ENCODE results near the gene ARHGAP4.
A peak's percentile ranks its signal among the peaks of the same experiment; 100 is the strongest.

Gene ARHGAP4

DNA sequence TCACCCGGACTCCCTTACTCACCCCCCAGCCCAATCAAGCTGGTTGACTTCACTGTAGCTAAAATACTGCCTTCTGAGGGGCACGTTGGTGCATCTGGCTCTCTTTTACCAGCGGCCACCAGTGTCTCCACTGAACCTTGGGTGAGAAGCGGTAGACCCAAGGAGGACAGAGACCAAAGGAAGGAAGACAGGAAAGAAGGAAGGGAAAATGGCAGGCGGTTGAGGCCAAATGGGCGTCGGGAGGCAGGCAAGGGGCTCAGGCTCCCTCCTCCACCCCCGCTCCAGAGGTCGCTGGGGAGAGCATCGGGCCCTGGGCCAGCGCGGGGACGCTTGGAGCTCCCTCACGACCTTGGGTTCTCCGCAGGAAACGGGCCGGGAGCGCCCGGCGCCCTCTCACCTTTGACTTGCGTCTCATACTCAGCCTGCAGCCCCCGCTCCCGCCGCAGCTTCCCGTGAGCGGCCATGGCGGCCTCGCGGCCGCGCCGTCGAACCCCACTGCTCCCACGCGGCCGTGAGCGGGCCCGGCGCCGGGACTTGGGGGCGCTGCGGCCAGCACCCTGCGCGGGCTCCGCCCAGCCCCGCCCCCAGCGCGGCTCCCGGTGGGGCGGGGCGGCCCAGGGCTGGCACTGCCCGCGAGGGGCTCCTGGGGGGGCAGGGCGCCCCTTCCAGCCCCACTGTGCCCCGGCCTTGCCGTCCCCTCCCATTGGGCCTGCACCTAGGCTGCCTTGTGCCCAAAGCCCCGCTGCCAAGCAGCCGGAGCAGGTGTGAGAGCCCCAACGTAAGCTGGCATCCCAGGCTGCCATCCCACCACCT is at the start of gene ARHGAP4:
TSS of gene ARHGAP4 (minus strand) at position 526 of the 813 bp plus-strand sequence. CDS start at position 464, 62 bp downstream.
- DNase-seq = peak in 1 of 2 experiments; percentile 27

DNA sequence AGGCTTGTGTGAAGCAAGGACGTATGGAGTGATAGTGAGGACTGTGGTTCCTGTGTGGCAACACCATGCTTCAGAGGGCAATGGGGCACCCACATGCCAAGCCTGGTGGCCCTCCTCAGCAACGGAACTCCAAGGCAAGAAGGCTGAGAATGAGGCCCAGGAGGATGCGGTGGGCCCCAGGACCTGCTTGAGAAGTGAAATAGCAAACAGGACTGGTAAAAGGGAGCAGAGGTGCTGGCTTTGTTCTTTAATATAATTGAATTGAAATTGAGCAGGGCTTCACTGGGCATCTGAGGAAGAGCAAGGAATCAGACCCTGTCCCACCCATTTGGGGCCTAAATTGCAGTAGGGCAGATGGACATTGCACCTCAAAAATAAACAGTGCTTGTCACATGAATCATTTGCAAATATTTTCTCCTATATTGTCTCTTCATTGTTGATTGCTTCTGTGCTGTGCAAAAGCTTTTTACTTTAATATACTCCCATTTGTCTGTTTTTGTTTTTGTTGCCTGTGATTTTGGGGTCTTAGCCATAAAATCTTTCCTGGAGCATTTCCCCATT is 48.7 kb upstream of the ARHGAP4 start:
- no peak for DNase-seq

DNA sequence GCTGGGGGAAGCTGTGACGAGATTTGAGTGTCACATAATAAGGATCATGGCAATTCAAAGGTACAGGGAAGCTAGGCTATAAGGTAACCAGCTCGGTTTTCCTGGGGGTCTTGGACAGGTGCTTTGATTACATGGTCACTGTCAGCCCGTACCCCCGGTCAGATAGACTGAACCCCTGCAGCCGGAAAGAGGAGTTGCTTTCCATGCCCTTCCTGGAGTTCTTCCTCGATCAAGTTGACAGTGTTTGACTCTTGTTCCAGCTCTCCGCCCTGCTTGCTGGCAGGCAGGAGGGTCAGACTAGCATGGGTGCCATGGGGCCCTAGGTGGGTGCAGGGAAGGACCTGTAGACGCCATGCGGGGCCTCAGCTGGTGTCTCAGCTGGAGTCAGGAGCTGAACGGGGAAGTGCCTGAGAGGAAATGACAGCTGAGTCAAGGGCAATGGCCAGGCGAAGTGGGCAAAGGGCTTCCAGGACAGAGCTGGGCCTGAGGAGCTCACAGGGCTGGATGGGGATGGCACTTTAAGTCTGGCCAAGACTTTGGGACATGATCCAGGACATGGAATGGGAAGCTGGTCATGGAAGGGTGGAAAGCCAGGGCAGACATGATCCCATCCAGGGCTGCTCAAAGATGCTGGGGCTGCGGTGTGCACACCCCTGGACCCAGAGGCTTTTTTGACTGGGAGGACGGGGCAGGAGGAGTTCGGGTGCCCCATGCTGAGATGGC is 48.1 kb upstream of the ARHGAP4 start:
- no peak for DNase-seq

DNA sequence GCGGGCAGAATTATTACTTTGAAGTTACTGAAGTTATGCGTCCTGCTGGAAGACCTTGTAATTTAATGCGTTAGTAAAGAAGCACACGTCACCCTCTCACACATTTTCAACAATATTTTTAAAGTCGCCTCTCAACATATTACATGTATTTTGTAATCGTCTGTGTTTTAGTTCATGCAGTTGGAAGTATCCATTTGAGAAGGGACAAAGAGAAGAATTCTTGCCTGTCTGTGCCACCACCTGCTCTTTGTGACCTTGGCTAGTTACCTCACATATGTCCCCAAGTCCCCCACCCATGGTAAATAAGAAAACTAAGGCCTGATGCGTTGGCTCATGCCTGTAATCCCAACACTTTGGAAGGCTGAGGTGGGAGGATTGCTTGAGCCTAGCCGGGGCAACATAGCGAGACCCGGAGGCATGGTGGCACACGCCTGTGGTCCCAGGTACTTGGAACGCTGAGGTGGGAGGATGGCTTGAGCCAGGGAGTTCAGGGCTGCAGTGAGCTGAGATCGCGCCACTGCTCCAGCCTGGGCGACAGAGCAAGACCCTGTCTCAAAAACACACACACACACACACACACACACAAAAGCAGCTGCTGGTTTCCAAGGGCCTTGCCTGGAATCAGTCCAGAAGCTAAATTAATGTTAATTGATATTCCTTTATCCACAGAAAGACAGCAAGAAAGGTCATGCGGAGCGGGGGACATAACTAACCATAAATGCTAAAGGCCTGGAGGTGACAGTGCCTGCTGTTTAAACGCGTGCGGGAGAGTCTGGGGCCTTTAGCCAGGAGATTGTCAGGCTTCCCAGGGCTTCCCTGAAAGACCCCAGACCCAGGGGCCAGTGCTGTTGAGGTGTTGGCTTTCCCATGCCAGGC is 47.3 kb upstream of the ARHGAP4 start:
- DNase-seq = no peak

DNA sequence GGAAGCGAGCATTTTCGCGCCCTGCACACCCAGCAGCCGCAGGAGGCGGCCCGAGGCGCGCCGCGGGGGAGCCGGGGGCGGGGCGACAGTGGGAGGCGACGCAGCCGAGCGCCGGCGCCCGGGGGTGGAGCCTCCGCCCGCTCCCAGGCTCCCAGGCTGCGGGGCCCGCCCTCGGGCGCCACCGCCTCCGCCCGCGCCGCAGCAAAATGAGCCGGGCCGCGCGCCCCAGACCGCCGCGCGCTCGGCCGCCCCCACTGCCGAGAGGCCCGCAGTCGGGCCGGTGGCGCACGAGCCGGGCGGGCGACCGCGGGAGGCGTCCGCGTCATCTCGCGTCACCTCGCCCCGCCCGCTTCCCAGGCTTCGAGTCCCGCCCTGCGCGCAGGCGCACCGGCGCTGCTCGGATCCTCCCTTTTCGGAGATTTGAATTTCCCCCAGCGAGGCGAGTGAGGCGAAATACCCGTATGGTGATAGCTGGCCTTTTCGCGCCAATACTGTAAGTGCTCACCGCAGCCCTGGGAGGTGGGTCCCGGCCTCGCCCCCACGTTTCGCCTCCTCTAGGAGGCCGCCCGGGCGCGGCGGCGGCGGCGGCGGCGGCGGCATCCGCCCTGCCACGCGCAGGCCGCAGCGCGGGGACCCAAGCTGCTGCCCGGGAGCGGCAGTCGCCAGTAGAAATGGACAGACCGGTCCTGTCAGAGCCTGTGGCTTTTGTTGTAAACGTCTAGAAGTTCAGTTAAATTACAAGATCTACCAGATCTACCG is 46.5 kb upstream of the ARHGAP4 start, which contains the start of gene TMEM187:
TSS of gene TMEM187 (plus strand) at position 387 of the 759 bp plus-strand sequence. CDS start 9,309 bp downstream, outside the sequence.
- DNase-seq = peak; percentile 77 to 80

DNA sequence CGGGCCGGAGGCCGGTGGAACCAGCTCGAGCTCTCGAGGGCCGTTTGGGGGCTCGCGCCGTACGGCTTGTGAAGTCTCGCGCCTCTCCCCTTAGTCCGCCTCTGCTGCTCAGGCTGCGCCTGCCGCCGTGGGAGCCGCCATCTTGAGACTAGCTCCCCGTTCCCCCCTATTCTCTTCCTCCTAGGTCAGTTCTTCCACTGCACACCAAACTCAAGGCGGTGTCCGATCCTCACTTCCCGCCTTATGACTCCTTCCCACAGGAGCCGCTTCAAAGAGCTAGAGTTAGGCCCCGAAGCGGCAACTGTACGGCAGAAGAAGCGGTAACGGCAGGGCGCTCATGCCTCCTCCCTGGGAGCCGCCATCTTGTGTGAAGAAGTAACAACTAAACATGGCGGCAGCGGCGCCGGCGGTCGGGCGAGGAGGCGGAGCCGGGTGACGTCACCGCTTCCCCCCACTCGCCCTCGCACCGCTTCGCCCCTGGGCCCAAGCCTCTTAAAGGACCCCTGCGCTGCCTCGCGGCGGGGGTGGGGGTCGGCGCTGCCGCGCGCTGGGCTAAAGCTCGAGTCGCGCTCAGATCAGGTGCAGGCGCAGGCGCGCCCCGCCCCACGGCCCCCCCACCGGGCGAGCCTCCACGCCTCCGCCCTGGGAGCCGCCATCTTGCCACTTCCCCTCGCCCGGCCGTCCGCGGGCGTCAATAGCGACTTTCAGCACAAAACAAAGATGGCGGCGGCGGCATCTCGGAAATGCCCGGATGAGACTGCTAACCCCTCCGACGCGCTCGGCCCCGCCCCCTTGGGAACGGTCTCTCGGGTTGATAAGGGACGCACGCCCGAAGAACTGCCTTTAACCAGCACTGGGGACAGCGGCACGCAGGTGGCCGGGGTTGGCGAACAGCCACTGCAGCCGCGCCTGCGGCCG is 45.6 kb upstream of the ARHGAP4 start, which contains the start of gene HCFC1:
TSS of gene HCFC1 (minus strand) at position 369 of the 918 bp plus-strand sequence. CDS start 978 bp downstream, outside the sequence.
- peak; percentile 85 to 88 for DNase-seq

DNA sequence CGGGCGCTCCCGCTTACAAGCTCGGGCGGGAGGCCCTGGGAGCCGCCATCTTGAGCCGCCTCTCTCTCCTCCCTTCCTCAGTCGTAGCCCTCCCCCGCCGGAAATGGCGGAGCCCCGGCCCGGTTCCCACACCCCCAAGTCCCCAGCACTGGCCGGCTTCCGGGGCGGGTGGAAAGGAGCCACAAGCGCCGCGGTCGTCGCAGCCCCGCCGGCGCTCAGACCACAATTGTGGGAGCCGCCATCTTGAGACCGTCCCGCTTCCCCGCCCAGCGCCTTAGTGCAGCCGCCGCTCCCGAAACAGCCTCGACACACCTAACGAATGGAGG is 45.0 kb upstream of the ARHGAP4 start:
- DNase-seq = peak; percentile 79 to 83

DNA sequence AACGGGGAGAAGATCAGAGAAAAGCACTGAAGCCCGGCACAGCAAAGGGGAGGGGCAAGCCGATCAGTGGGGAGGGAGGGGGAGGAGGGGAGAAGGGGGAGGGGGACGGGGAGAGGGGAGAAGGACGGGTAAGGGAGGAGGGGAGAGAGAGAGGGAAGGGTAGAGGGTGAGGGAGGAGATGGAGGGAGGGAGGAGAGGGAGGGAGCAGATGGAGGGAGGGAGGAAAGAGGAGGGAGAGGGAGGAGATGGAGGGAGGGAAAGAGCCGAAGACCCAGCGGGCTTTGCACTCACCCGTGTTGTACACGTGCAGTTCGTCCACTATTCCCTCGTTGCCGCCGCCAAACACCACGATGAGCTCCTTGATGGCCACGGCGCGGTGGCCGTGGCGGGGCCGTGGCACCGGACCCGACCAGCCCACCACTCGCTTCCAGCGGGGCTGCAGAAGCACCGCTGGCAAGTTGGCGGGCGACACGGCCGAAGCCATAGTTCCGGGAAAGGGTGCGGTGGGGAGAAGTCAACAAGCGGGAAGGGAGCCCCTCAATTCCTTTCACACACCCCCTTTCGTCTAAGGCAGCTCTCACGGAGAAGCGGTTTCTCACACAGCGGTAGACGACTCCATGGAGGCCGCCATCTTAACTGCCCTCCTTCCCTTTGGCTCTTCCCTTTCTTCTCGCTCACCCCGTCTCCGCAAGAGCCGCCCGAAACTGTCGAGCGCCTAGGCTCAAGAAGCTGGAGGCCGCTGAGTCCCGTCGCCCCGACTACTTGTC is 44.5 kb upstream of the ARHGAP4 start:
- DNase-seq = peak in 1 of 2 experiments; percentile 20

DNA sequence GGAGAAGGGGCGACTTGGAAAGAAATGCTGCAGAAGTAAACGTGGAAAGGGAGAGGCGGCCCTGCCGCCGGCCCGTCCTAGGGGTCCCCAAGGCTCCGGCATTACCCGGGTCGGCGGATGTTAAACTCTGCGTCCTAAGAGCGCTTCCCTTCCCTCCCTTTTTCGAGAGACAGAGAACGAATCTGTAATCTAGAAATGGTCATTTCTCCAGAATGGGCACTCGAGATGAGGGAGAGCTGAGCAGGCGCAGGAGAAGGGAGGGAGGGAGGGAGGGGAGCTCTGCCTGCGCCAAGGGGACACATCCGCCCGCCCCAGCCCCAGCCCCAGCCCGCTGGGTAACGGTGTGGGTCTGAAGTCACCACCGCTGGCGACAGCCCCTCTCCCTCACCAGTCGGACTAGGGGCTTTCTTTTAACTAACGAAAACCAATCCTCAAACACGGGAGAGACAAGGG is 43.9 kb upstream of the ARHGAP4 start:
- no peak for DNase-seq

DNA sequence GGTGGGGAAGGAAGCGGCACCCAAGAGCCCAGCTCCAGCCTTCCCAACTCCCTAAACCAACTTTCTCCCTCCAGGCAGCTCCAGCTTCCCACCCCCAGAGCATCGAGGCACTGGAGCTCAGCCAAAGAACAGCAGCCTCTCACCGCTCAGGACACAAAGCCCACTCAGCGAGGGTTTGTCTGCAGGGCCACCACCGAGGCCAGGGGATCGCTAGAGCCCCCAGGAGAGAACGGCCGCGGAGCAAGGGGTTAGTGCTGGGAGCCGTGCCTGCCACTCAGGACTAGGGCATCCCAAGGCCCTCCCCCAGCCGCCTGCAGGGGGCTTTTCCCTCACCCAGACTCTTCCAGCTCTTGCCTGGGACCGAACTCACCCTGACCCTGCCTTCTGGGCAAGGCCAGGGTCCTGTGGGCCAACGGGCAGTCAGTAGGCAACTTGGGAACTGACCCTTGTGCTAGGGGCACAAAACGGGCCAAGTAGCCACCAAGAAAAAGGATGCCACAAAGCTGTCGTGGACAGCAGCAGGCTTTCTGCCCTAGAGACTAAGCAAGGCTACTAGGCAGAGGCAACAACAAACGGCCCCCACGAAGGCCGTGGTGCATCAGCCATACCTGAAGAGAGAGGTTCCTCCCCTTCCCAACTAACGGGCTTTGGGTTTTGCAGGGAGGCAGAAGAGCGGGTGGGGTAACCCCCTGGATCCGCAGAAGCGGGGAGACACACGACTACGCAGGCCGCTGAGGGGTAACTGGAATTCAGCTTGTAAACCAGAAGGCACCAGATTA is 43.2 kb upstream of the ARHGAP4 start:
- no peak for DNase-seq

DNA sequence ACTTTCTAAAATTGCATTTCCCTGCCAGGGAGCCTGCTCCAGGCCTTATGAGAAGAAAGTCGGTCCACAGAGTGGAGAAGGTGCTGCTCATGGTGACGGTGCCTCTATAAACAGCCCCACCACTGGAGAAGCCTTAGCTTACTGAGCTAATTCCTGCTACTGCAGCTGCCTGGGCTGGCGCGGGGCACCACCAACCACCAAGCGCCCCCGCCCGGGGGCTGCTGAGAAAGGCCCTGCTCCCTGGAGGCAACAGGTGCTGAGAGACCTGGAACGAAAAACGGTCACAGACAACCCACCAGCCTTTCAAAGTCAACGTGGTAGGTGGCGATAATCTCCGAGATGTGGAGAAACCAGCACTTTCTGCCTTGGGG is 42.7 kb upstream of the ARHGAP4 start:
- DNase-seq = peak; percentile 30 to 36

DNA sequence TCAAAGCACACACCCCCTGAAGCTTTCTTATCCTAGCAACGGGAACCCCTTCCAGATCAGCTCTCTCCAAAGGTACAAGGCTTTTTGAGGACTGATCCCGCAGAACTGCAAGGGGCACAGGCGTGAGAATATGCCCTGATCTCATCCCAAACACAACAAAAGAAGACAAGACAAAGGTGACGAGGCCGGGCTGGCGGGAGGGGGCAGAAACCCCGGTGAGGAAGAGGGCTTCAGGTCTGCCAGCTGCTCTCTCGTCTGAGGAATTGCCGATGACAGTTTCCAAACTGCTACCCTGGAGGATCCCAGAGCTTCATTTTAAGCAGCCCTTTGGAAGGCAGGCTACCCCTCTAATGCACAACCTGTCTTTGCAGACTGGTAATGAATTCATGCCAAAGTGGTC is 42.2 kb upstream of the ARHGAP4 start:
- DNase-seq = no peak

DNA sequence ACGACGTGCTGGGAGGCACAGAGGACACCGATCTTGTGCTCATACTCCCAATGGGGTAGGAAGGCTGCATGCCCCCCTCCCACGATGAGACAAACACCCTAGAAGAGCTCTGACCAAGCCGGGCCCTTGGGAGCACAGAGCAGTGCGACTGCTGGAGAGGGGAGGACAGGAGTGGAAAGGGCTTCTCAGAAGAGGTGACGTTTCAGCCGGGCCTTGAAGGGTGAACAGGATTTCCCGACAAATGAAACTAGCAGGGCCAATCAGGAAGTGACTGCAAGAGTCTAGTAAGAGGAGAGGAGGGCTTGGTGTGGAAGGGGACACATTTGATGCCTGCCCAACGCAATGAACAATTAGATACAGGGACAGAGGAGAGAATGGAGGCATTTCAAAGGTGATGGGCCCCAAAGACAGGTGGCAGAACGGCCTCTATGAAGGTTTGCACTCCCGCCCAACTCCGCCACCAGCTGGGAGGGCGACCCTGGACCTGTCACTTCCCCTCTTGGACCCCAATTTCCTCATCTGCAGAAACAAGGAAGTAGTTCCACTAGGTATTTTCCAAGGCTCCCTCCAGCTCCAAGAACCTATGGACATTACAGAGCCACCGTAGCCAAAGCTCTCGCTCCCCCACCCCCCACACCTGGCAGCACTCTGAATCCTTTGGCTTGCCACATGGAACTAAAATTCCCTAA is 41.6 kb upstream of the ARHGAP4 start:
- peak in 1 of 2 experiments; percentile 22 for DNase-seq

DNA sequence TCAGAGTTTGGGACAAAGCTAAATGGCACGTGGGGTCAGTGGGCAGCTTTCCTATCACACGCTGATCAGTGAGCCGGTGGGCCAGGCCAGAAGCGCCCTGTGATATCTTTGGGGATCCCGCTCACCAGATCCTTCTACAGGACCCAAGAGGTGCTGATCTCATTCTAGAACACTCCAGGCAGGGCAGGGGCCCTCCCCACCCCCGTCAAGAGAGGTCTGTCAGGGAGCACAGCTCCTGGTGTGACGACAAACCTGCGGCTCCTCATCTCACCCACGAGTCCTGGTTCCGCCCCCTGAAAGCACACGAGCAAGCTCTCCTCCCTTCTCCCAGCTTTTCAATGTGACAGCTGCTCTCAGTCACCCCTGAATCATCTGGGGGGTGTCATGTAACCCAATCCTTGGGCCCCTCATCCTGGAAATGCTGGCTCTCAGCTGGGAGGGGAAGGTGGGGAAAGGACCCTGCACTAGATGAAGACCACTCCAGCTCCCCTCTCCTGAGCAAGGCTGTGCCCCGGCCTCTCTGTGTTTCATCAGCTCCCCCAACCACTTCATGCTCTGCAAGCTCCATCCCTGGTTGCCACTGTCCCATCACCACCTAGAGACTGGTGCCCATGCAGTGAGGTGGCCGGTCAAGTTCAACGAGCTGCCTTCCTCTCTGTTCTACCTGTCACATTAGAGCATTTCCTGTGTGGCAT is 40.9 kb upstream of the ARHGAP4 start:
- peak; percentile 45 to 47 for DNase-seq

DNA sequence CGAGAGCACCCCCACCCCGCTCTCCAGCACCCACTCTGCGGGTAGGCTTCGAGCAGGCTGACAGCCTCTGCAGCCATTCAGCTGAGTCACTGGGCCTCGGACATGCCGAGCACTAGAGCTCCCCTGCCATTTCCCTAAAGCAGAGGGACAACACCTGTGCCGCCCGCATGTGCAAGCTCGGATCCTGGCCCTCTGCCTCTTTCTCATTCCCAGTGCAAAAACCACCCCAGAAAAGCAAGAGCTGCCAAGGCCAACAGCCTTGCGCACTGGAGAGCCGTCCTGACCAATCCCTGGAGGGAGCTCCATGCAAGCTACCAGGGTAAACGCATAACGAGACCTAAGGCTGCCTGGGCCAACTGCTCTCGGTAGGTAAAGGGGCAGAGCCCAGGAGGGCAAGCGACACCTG is 40.2 kb upstream of the ARHGAP4 start:
- DNase-seq = no peak

DNA sequence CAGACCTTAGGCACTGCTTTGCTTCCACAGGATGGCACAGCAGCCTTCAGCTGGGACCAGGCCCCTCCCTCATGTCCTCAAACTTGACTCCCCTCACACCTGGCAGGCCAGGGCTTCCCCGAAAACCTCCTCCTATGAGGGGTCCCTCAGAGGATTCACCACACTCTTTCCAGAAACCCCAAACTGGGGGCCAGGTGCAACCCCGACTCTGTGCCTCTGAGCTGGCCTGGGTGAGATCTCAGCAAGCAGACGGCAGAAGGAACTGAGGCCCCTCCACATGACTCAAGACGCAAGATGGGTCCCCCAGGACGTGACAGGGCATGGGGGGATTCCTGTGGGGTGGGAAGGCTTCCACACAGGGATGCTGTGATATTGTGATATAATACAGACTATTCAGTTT is 39.3 kb upstream of the ARHGAP4 start:
- DNase-seq = no peak

DNA sequence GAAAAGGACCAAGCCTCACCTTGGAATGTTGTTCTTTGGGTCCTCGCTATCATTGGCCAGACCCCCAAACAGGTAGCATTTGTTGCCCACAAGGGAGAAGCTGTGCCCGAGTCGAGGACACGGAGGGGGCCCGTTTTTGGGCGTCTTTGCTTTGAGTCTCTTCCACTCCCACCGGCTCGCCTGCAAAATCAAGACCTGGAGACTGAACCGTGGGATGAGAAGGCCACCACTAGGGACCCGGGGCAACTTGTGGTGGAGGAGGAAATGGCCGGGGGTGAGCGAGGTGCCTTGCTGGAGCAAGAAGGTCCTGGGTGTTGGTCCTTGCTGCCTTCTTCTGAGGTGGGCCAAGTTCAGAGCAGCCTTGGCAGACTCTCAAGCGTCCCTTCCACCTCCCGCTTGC is 38.0 kb upstream of the ARHGAP4 start:
- no peak for DNase-seq

DNA sequence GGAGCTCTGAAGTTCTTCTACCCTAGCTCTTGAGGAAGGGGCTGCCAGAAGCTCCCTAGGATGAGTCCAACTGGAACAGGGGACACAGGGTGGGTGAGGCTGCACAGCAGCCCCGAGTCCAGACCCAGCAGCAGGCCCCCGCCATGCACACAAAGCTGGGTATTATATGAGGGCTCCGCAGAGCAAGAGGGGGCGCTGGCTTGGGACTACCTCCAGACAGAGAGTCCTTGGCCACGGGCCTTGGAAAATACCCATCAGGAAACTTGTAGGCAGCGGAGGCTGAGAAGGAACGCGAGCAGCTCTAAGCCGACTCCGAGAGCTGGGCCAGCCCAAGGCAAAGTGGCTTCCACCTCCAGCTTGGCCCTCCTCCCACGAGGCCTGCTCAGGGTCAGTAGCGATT is 37.5 kb upstream of the ARHGAP4 start:
- no peak for DNase-seq

All from activated CD4-positive, alpha-beta T cell treated with anti-CD3 and anti-CD28 coated beads, Interleukin-2, amount 50 U/mL, for 4 hours (primary cell).